Neural cell (in vitro differentiated cells): ENCODE data around the gene GRIA3.

Source experiments
- EP300 ChIP-seq: fragments of 450-650 bp; conservative IDR thresholded peaks from 2 replicates; pipeline ENCODE4 v1.6.1; 2014; ENCODE audit warnings: antibody characterized with exemption, mild to moderate bottlenecking, moderate library complexity; ENCODE audit not compliant: poor library complexity, severe bottlenecking
- EZH2 ChIP-seq: fragments of 200-600, 300-800 bp; shearing (Covaris generic), sonication (generic); IDR thresholded peaks from 2 replicates; pipeline ENCODE4 v1.6.1; 2014; ENCODE audit warnings: antibody characterized with exemption, low read length, borderline replicate concordance, mild to moderate bottlenecking; ENCODE audit not compliant: insufficient read depth, poor library complexity, severe bottlenecking
- POLR2AphosphoS5 ChIP-seq: IDR thresholded peaks from 2 replicates; pipeline ENCODE4 v1.6.1; 2012
- RAD21 ChIP-seq: fragments of 450-650 bp; conservative IDR thresholded peaks from 2 replicates; pipeline ENCODE4 v1.6.1; 2014; ENCODE audit warnings: antibody characterized with exemption, mild to moderate bottlenecking, moderate library complexity
- TF ChIP-seq, protein P1 (sequence below): fragments of 450-650 bp; IDR thresholded peaks from 2 replicates; pipeline ENCODE4 v1.5.1; 2014; ENCODE audit warnings: antibody characterized with exemption, mild to moderate bottlenecking, moderate library complexity; ENCODE audit not compliant: poor library complexity, severe bottlenecking

- TF ChIP-seq EZH2 (no peak), POLR2AphosphoS5 (no peak), RAD21 (no peak), EP300 (no peak)
- TF ChIP-seq, protein P1, sequence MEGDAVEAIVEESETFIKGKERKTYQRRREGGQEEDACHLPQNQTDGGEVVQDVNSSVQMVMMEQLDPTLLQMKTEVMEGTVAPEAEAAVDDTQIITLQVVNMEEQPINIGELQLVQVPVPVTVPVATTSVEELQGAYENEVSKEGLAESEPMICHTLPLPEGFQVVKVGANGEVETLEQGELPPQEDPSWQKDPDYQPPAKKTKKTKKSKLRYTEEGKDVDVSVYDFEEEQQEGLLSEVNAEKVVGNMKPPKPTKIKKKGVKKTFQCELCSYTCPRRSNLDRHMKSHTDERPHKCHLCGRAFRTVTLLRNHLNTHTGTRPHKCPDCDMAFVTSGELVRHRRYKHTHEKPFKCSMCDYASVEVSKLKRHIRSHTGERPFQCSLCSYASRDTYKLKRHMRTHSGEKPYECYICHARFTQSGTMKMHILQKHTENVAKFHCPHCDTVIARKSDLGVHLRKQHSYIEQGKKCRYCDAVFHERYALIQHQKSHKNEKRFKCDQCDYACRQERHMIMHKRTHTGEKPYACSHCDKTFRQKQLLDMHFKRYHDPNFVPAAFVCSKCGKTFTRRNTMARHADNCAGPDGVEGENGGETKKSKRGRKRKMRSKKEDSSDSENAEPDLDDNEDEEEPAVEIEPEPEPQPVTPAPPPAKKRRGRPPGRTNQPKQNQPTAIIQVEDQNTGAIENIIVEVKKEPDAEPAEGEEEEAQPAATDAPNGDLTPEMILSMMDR: no peak
Measured at GRCh38 chrX:123202523-123202922, 18.4 kb downstream of the GRIA3 start.
